GM21360 (cell line): ENCODE measurements around the gene ILKAP.

ENCODE experiments used
- ATAC-seq: cut with Tn5 transposase; IDR thresholded peaks from one replicate; pipeline ENCODE4 v1.9.1; 2021; ENCODE audit warnings: mild to moderate bottlenecking, moderate library complexity; ENCODE audit not compliant: unreplicated experiment

Gene ILKAP

GRCh38 chr2:238138331-238139195 lies 64.9 kb downstream of the ILKAP start, which contains the start of gene KLHL30:
Gene KLHL30 (plus strand): TSS chr2:238138668. CDS start chr2:238140755, 2,087 bp downstream.
- no peak for ATAC-seq

GRCh38 chr2:238137885-238138284 lies 65.6 kb downstream of the ILKAP start:
- ATAC-seq = no peak

- no peak for ATAC-seq
Observed at GRCh38 chr2:238136820-238137537, 66.5 kb downstream of the ILKAP start.

- no peak for ATAC-seq
Observed at GRCh38 chr2:238135601-238136150, 67.8 kb downstream of the ILKAP start.

- ATAC-seq = no peak
Observed at GRCh38 chr2:238134393-238134785, 69.1 kb downstream of the ILKAP start.

- ATAC-seq = no peak
Observed at GRCh38 chr2:238133499-238134392, 69.7 kb downstream of the ILKAP start.

GRCh38 chr2:238132463-238133450 lies 70.7 kb downstream of the ILKAP start:
- ATAC-seq = no peak

GRCh38 chr2:238131761-238132462 lies 71.6 kb downstream of the ILKAP start:
- ATAC-seq = no peak

GRCh38 chr2:238130696-238131628 lies 72.5 kb downstream of the ILKAP start:
- no peak for ATAC-seq

GRCh38 chr2:238130111-238130695 lies 73.3 kb downstream of the ILKAP start:
- no peak for ATAC-seq

- ATAC-seq = no peak
Observed at GRCh38 chr2:238129166-238130010, 74.1 kb downstream of the ILKAP start.

- ATAC-seq = no peak
Observed at GRCh38 chr2:238128534-238129001, 74.9 kb downstream of the ILKAP start.

- no peak for ATAC-seq
Observed at GRCh38 chr2:238128061-238128440, 75.4 kb downstream of the ILKAP start.

- no peak for ATAC-seq
Observed at GRCh38 chr2:238127165-238128060, 76.1 kb downstream of the ILKAP start.

GRCh38 chr2:238126775-238127164 lies 76.7 kb downstream of the ILKAP start:
- no peak for ATAC-seq
